LNCaP clone FGC (cell line): ENCODE data around the gene KCNJ18.
"Not testable (repeated sequence)": the region's sequence is repeated elsewhere in the genome, so short reads cannot be mapped to it uniquely, and the experiment has no call there.

ENCODE experiments used
- DNase-seq: peaks from one replicate; pipeline ENCODE4 v3.0.0-alpha.2; 2011; ENCODE audit warnings: low read depth
- H3K4me3 ChIP-seq: 2 replicates; pipeline ENCODE4 v1.5.1; 2011; ENCODE audit warnings: mild to moderate bottlenecking, low read depth, low read length, control low read depth
- CTCF ChIP-seq: IDR thresholded peaks from 2 replicates; pipeline ENCODE4 v1.5.1; 2012; ENCODE audit warnings: mild to moderate bottlenecking; ENCODE audit not compliant: control insufficient read depth, insufficient read depth; ENCODE audit errors: extremely low read depth

Gene KCNJ18

GRCh38 chr17:21698437-21699075, 6.2 kb downstream of the KCNJ18 start:
- not testable (repeated sequence) for DNase-seq, H3K4me3 ChIP-seq

- H3K4me3 ChIP-seq, DNase-seq: not testable (repeated sequence)
Measured at GRCh38 chr17:21699124-21699523, 6.8 kb downstream of the KCNJ18 start.

GRCh38 chr17:21699573-21700236, 7.4 kb downstream of the KCNJ18 start:
- DNase-seq, H3K4me3 ChIP-seq: not testable (repeated sequence)

GRCh38 chr17:21701090-21701489, 8.8 kb downstream of the KCNJ18 start:
- not testable (repeated sequence) for H3K4me3 ChIP-seq, DNase-seq

- not testable (repeated sequence) for DNase-seq, H3K4me3 ChIP-seq
Measured at GRCh38 chr17:21702029-21702428, 9.7 kb downstream of the KCNJ18 start.

GRCh38 chr17:21702521-21702920, 10.2 kb downstream of the KCNJ18 start:
- H3K4me3 ChIP-seq, DNase-seq: not testable (repeated sequence)

- H3K4me3 ChIP-seq, DNase-seq: not testable (repeated sequence)
Measured at GRCh38 chr17:21702940-21703640, 10.8 kb downstream of the KCNJ18 start.

- not testable (repeated sequence) for H3K4me3 ChIP-seq, DNase-seq
Measured at GRCh38 chr17:21703891-21704872, 11.9 kb downstream of the KCNJ18 start.

- DNase-seq: no peak
- no peak for TF ChIP-seq CTCF
- H3K4me3 ChIP-seq: no peak overlapping the region
Measured at GRCh38 chr17:21705021-21705601, 12.8 kb downstream of the KCNJ18 start.

GRCh38 chr17:21705746-21706145, 13.4 kb downstream of the KCNJ18 start:
- not testable (repeated sequence) for H3K4me3 ChIP-seq, DNase-seq

- not testable (repeated sequence) for H3K4me3 ChIP-seq, DNase-seq
Measured at GRCh38 chr17:21706546-21706945, 14.2 kb downstream of the KCNJ18 start.

GRCh38 chr17:21707131-21707530, 14.8 kb downstream of the KCNJ18 start:
- not testable (repeated sequence) for H3K4me3 ChIP-seq, DNase-seq

- DNase-seq, H3K4me3 ChIP-seq: not testable (repeated sequence)
Measured at GRCh38 chr17:21707711-21708611, 15.6 kb downstream of the KCNJ18 start.

GRCh38 chr17:21708612-21709535, 16.6 kb downstream of the KCNJ18 start:
- H3K4me3 ChIP-seq, DNase-seq: not testable (repeated sequence)

- not testable (repeated sequence) for H3K4me3 ChIP-seq, DNase-seq
Measured at GRCh38 chr17:21709994-21710393, 17.7 kb downstream of the KCNJ18 start.
